ENCODE results near the gene TTYH1. TPM values are rescaled to one million over a fixed set of nuclear protein-coding genes. Genes with fewer than 3 reads are reported as not detected.
"Not testable (repeated sequence)": the region's sequence is repeated elsewhere in the genome, so short reads cannot be mapped to it uniquely, and the experiment has no call there.

TTYH1 gene
- not detected in 2 replicates for total RNA-seq (2014; rRNA removed; shearing (Covaris generic))

- Histone ChIP-seq H3K4me1 (replicated peaks) (no peaks in the 10 kb centered on the region), H3K27ac (no peak within 1 kb of the TSS), H3K4me3 (no peak within 1 kb of the TSS), H3K27me3 (replicated peaks) (peaks cover 50% of the 10 kb centered on the region), H3K9me3 (replicated peaks) (no peaks in the 10 kb centered on the region), H3K36me3 (no peaks in the 10 kb centered on the region)
- no peak for DNase-seq (ENCODE audit: low read depth in 1 of 2, low spot score in 2 of 2)
These were observed at the start of gene TTYH1 for GRCh38 chr19:54415208-54415900. TTYH1 (plus strand) TSS chr19:54415464; CDS start chr19:54415553, 89 bp downstream.

- not testable (repeated sequence) for H3K27ac ChIP-seq; H3K4me1 ChIP-seq (replicated peaks); DNase-seq (ENCODE audit: low read depth in 1 of 2, low spot score in 2 of 2); H3K36me3 ChIP-seq; H3K9me3 ChIP-seq (replicated peaks); H3K4me3 ChIP-seq
- peaks cover 14% of the 10 kb centered on the region for H3K27me3 ChIP-seq (replicated peaks)
These were observed 49.5 kb upstream of the TTYH1 start for GRCh38 chr19:54365798-54366197.

DNA sequence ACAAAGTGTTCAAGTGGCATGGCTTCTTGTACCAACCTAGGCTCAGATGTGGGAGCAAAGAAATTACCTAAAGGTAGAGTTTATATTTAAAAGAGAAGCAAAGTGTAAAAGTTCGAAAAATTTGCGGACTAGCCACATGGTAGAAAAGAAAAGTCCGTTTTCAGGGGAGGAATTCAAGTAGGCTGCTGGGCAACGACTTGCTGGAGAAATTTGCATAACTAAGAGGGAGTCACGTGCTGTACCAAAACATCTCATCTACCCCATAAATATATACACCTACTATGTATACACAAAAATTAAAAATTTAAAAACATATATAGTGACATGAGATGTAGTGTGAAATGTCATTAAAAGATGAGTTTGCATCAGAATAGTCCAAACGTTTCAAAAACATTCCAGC is 48.5 kb upstream of the TTYH1 start:
- no peaks in the 10 kb centered on the region for H3K36me3 ChIP-seq

DNA sequence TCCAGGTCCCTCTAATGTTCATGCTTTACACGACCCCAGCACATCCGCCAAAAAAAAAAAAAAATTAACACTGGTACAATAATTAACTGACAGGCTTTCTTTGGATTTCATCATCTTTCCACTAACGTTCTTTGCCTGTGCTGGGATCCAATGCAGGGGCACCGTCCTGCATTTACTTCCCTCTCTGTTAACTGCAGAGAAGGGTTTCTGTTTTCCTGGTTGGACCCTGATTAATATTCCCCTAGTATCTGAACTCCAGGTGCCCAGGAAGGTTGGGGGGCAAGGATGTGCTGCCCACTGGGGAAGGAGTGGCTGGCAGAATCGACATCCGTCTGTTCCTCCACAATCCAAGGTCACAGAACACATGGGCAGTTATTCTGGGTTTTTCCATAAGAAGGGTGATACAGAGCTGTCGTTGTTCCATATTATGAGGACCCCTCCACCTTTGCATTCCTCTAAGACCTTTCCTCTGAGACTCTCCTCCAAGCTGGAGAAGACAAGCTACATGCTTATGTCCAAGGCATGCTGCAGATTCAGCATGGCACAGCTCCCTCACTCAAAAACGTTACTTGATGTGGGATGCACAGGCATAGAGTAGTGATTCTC is 46.1 kb upstream of the TTYH1 start:
- no peaks in the 10 kb centered on the region for H3K9me3 ChIP-seq (replicated peaks)
- H3K27ac ChIP-seq = no peak overlapping the region
- no peak for DNase-seq (ENCODE audit: low read depth in 1 of 2, low spot score in 2 of 2)
- H3K36me3 ChIP-seq = no peaks in the 10 kb centered on the region
- no peak overlapping the region for H3K4me3 ChIP-seq
- peaks cover 14% of the 10 kb centered on the region for H3K27me3 ChIP-seq (replicated peaks)
- H3K4me1 ChIP-seq (replicated peaks) = no peaks in the 10 kb centered on the region

More for the DNA sequence above, 48.5 kb upstream of the TTYH1 start:
- Histone ChIP-seq H3K4me1 (replicated peaks) (no peaks in the 10 kb centered on the region), H3K27ac (no peak overlapping the region), H3K27me3 (replicated peaks) (peaks cover 14% of the 10 kb centered on the region), H3K9me3 (replicated peaks) (no peaks in the 10 kb centered on the region), H3K4me3 (no peak overlapping the region)
- no peak for DNase-seq (ENCODE audit: low read depth in 1 of 2, low spot score in 2 of 2)

DNA sequence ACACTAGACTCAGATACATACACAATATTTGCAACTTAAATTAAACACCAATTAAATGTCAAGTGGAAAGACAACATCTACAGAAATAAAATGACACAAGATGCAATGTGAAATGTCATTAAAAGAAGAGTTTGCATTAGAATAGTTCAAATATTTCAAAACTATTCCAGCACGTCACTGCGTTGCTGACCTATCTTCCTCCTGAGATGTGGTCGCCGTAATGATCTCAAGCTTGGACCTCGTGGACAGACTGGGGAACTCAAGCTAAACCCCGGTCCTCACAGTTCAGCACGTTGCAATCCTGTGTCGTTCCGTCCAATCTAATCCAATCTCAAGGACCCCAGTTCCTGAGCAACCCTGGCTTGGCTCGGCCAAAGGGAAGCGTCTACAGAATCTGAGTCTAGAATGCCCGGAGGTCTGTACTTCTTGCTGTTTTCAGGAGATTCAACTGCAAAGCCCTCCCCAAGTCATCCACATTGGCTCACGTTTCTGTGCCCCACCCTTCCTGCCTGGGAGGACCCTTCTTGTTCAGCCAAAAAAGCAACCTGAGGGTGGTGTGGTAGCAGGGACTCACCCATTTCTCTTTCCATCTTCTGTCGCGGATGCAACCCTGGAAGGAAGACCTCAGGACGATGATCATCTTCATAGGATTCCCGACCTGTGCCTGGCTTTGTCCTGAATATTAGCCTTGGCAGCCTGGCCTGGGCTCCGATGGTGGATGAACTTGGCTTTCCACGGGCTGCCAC is 45.4 kb upstream of the TTYH1 start:
- not testable (repeated sequence) for H3K4me1 ChIP-seq (replicated peaks); DNase-seq (ENCODE audit: low read depth in 1 of 2, low spot score in 2 of 2); H3K36me3 ChIP-seq; H3K4me3 ChIP-seq; H3K27ac ChIP-seq; H3K9me3 ChIP-seq (replicated peaks)
- H3K27me3 ChIP-seq (replicated peaks) = peaks cover 14% of the 10 kb centered on the region

- not testable (repeated sequence) for H3K4me1 ChIP-seq (replicated peaks); H3K27me3 ChIP-seq (replicated peaks); DNase-seq (ENCODE audit: low read depth in 1 of 2, low spot score in 2 of 2); H3K9me3 ChIP-seq (replicated peaks); H3K4me3 ChIP-seq; H3K27ac ChIP-seq; H3K36me3 ChIP-seq
These were observed 44.8 kb upstream of the TTYH1 start for GRCh38 chr19:54370434-54370796.

DNA sequence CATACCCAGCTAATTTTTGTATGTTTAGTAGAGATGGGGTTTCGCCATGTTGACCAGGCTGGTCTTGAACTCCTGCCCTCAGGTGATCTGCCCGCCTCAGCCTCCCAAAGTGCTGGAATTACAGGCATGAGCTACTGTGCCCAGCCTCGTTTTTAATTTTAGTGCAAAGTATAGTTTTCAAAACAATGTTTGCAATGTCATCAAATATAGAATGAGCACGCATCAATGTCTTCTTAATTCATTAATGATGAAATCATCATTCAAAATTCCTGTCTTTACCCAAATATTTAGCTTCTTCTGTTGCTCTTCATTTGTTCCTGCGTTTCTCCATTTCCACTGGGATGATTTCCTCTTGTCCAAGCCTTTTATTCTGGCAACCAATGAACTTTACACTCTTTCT is 43.8 kb upstream of the TTYH1 start:
- H3K9me3 ChIP-seq (replicated peaks); H3K27ac ChIP-seq; H3K4me3 ChIP-seq; H3K27me3 ChIP-seq (replicated peaks); H3K36me3 ChIP-seq; H3K4me1 ChIP-seq (replicated peaks); DNase-seq (ENCODE audit: low read depth in 1 of 2, low spot score in 2 of 2): not testable (repeated sequence)

GRCh38 chr19:54373781-54374631 is 41.3 kb upstream of the TTYH1 start:
- Histone ChIP-seq H3K4me3 (no peak overlapping the region), H3K36me3 (no peaks in the 10 kb centered on the region), H3K27ac (no peak overlapping the region), H3K4me1 (replicated peaks) (no peaks in the 10 kb centered on the region), H3K27me3 (replicated peaks) (no peaks in the 10 kb centered on the region), H3K9me3 (replicated peaks) (no peaks in the 10 kb centered on the region)
- no peak for DNase-seq (ENCODE audit: low read depth in 1 of 2, low spot score in 2 of 2)

- H3K27ac ChIP-seq; H3K4me3 ChIP-seq; H3K9me3 ChIP-seq (replicated peaks); DNase-seq (ENCODE audit: low read depth in 1 of 2, low spot score in 2 of 2); H3K27me3 ChIP-seq (replicated peaks); H3K36me3 ChIP-seq; H3K4me1 ChIP-seq (replicated peaks): not testable (repeated sequence)
These were observed 39.9 kb upstream of the TTYH1 start for GRCh38 chr19:54375181-54375938.

GRCh38 chr19:54376610-54377285 is 38.5 kb upstream of the TTYH1 start:
- no peaks in the 10 kb centered on the region for H3K27me3 ChIP-seq (replicated peaks)
- H3K4me1 ChIP-seq (replicated peaks) = no peaks in the 10 kb centered on the region
- H3K27ac ChIP-seq = no peak overlapping the region
- no peaks in the 10 kb centered on the region for H3K36me3 ChIP-seq
- DNase-seq (ENCODE audit: low read depth in 1 of 2, low spot score in 2 of 2) = no peak
- no peaks in the 10 kb centered on the region for H3K9me3 ChIP-seq (replicated peaks)
- H3K4me3 ChIP-seq = no peak overlapping the region

DNA sequence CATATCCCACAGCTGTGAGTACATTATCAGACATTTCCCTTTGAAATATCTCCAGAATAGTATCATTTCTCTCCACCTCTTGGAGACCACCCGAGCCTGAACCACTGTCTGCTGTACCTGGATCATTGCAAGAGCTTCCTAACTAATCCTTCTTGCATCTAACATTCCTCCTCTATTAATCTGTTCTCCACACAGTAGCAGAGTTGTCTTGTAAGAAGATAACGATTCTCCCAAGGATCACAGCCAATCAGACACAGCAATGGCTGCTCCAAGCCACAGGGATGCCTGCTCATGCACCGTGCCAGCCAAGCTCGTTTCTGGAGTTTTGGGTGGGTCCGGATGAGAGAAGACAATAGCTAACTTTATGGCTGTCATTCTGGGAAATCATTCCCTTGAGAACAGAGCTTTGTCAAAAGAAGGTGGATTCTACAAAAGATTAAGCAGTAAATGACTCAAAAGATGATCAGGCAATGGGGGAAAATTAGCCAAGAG is 36.0 kb upstream of the TTYH1 start:
- no peaks in the 10 kb centered on the region for H3K4me1 ChIP-seq (replicated peaks)
- H3K9me3 ChIP-seq (replicated peaks) = no peaks in the 10 kb centered on the region
- H3K27ac ChIP-seq = no peak overlapping the region
- no peaks in the 10 kb centered on the region for H3K36me3 ChIP-seq
- no peak overlapping the region for H3K4me3 ChIP-seq
- no peaks in the 10 kb centered on the region for H3K27me3 ChIP-seq (replicated peaks)
- DNase-seq (ENCODE audit: low read depth in 1 of 2, low spot score in 2 of 2) = no peak

GRCh38 chr19:54380897-54381296 is 34.4 kb upstream of the TTYH1 start:
- H3K4me3 ChIP-seq = no peak overlapping the region
- H3K36me3 ChIP-seq = no peaks in the 10 kb centered on the region
- no peak for DNase-seq (ENCODE audit: low read depth in 1 of 2, low spot score in 2 of 2)
- no peaks in the 10 kb centered on the region for H3K9me3 ChIP-seq (replicated peaks)
- H3K27ac ChIP-seq = no peak overlapping the region
- no peaks in the 10 kb centered on the region for H3K4me1 ChIP-seq (replicated peaks)
- H3K27me3 ChIP-seq (replicated peaks) = no peaks in the 10 kb centered on the region

Measured in SJSA1 (cell line).